K562 (cell line): Measurements from ENCODE around the gene CCNYL1. TPM values are rescaled to one million over a fixed set of nuclear protein-coding genes. Genes with fewer than 3 reads are reported as not detected.

Source experiments
- ATAC-seq: fragments of 200-7000 bp; cut with Tn5 transposase; 3 replicates; pipeline ENCODE4 v1.9.1; 2020; ENCODE audit warnings: moderate library complexity
- BruUV-seq: library from RNA; stranded (reverse); fragments of 400-500 nt; replicated peaks from 2 replicates; lab custom pipeline; 2021; lab: Mats Ljungman, UMichigan
- CTCF ChIA-PET: fragments of 300-600 bp; formaldehyde crosslinking; extraction: SDS; loops from one replicate; lab custom pipeline; 2021; ENCODE audit warnings: low intra/inter-chr PET ratio; lab: Yijun Ruan, JAX
- POLR2A ChIA-PET: fragments of 300-600, 350-650 bp; sonication (Branson Sonifier 250); formaldehyde crosslinking; extraction: SDS; loops from one replicate; lab custom pipeline; 2021; ENCODE audit warnings: antibody characterized with exemption, inconsistent platforms; lab: Yijun Ruan, JAX
- DNase-seq, 4 experiments: peaks; one replicate each; pipeline versions ENCODE4 v3.0.0 to v3.0.0-alpha.2; 2011 to 2018; ENCODE audit warnings: low spot score in 3 of 4, mixed read lengths in 3 of 4; ENCODE audit errors: extremely low read depth in 1 of 4
- FAIRE-seq: peaks from 2 replicates; lab custom pipeline; 2011; peaks lifted over from hg19 to GRCh38; lab: Jason Lieb, UNC
- H2AFZ ChIP-seq: 2 replicates; pipeline ENCODE4 v1.6.0; 2011; ENCODE audit warnings: low read depth, low read length, control low read depth, inconsistent platforms
- H3K27ac ChIP-seq: fragments of 200-600 bp; 3 replicates; pipeline ENCODE4 v1.8.0; 2011; ENCODE audit warnings: low read depth, mild to moderate bottlenecking, control low read depth, inconsistent platforms, low read length, moderate library complexity, mixed read lengths; ENCODE audit errors: extremely low read depth
- H3K27me3 ChIP-seq, 2 experiments: fragments of 300-600 bp in 1 of 2; 2 replicates in 1 of 2; 3 replicates in 1 of 2; pipeline versions ENCODE4 v1.6.0 to v1.8.0; 2011; ENCODE audit warnings: inconsistent platforms in 2 of 2, low read length in 2 of 2, mild to moderate bottlenecking in 1 of 2, mixed read lengths in 1 of 2, moderate library complexity in 1 of 2; ENCODE audit not compliant: control insufficient read depth in 2 of 2, insufficient read depth in 2 of 2
- H3K36me3 ChIP-seq: fragments of 300-600 bp; 3 replicates; pipeline ENCODE4 v1.8.0; 2011; ENCODE audit warnings: mild to moderate bottlenecking, low read length, inconsistent platforms; ENCODE audit not compliant: control insufficient read depth, insufficient read depth
- H3K4me1 ChIP-seq, 2 experiments: fragments of 200-600 bp in 1 of 2; replicated peaks in 1 of 2; 2 replicates in 1 of 2; 3 replicates in 1 of 2; pipeline versions ENCODE4 v1.5.1 to v1.8.0; 2011; ENCODE audit warnings: inconsistent platforms in 2 of 2, low read length in 2 of 2, mild to moderate bottlenecking in 1 of 2, mixed read lengths in 1 of 2, moderate library complexity in 1 of 2; ENCODE audit not compliant: control insufficient read depth in 2 of 2, insufficient read depth in 2 of 2
- H3K4me2 ChIP-seq: 2 replicates; pipeline ENCODE4 v1.6.1; 2011; ENCODE audit warnings: low read length, control low read depth, inconsistent platforms, mixed read lengths; ENCODE audit not compliant: insufficient read depth
- H3K4me3 ChIP-seq: fragments of 200-600 bp; sonication (generic), shearing (Covaris generic); 2 replicates; pipeline ENCODE4 v1.5.1; 2016; ENCODE audit warnings: control low read depth, inconsistent platforms
- H3K79me2 ChIP-seq: fragments of 200-600 bp; 3 replicates; pipeline ENCODE4 v1.8.0; 2011; ENCODE audit warnings: low read length, inconsistent platforms; ENCODE audit not compliant: control insufficient read depth, insufficient read depth
- H3K9ac ChIP-seq, 2 experiments: 2 replicates each; pipeline versions ENCODE4 v1.6.0 to v1.6.1; 2011; ENCODE audit warnings: low read depth in 2 of 2, low read length in 2 of 2, control low read depth in 1 of 2, inconsistent platforms in 1 of 2, mild to moderate bottlenecking in 1 of 2, mixed read lengths in 1 of 2; ENCODE audit not compliant: insufficient read depth in 1 of 2
- H3K9me1 ChIP-seq: one replicate; pipeline ENCODE4 v1.6.0; 2011; ENCODE audit warnings: inconsistent platforms, mild to moderate bottlenecking, low read length, moderate library complexity; ENCODE audit not compliant: control insufficient read depth, insufficient read depth
- H3K9me3 ChIP-seq: replicated peaks from 2 replicates; pipeline ENCODE4 v1.5.1; 2011; ENCODE audit warnings: low read depth, low read length, inconsistent platforms; ENCODE audit not compliant: control insufficient read depth, insufficient read depth
- H4K20me1 ChIP-seq: replicated peaks from 2 replicates; pipeline ENCODE4 v1.6.1; 2011; ENCODE audit warnings: low read length, inconsistent platforms, mixed read lengths; ENCODE audit not compliant: control insufficient read depth, insufficient read depth
- CBFA2T3 ChIP-seq: fragments of 450-650 bp; IDR thresholded peaks from 2 replicates; pipeline ENCODE4 v1.6.1; 2017
- DMBX1 ChIP-seq: fragments of 250-450 bp; sonication (Bioruptor Pico); IDR thresholded peaks from 2 replicates; pipeline ENCODE4 v1.8.0; 2022; ENCODE audit warnings: inconsistent platforms, mild to moderate bottlenecking, moderate library complexity, borderline replicate concordance
- FOXA1 ChIP-seq: fragments of 450-650 bp; IDR thresholded peaks from 2 replicates; pipeline ENCODE4 v1.6.1; 2016; ENCODE audit warnings: mild to moderate bottlenecking, borderline replicate concordance
- MXI1 ChIP-seq: IDR thresholded peaks from 2 replicates; pipeline ENCODE4 v1.6.1; 2011; ENCODE audit warnings: low read depth, mild to moderate bottlenecking, improper control_type of control experiment, low read length
- POLR2B ChIP-seq: fragments of 450-650 bp; IDR thresholded peaks from 2 replicates; pipeline ENCODE4 v1.6.1; 2018; ENCODE audit warnings: low read depth; ENCODE audit not compliant: partially characterized antibody
- POU5F1 ChIP-seq: fragments of 150-350 bp; IDR thresholded peaks from 2 replicates; pipeline ENCODE4 v1.6.1; 2014; ENCODE audit warnings: borderline replicate concordance, low read length, low read depth, mild to moderate bottlenecking; ENCODE audit not compliant: partially characterized antibody
- SAFB ChIP-seq: fragments of 200-400 bp; formaldehyde crosslinking; IDR thresholded peaks from 2 replicates; pipeline ENCODE4 v1.6.1; 2017; ENCODE audit warnings: low read depth, low read length, borderline replicate concordance
- SETDB1 ChIP-seq: IDR thresholded peaks from one replicate; pipeline ENCODE4 v1.6.1; 2012; ENCODE audit warnings: low read length, control low read depth, inconsistent platforms
- ZNF217 ChIP-seq: sonication (generic); formaldehyde crosslinking; IDR thresholded peaks from 2 replicates; pipeline ENCODE4 v1.8.0; 2022; ENCODE audit warnings: mild to moderate bottlenecking, missing genetic modification reagents
- ZNF239 ChIP-seq: fragments of 250-450 bp; sonication (Bioruptor Pico); IDR thresholded peaks from 2 replicates; pipeline ENCODE4 v1.4.0; 2020; ENCODE audit warnings: mild to moderate bottlenecking
- ZNF584 ChIP-seq: fragments of 200-800 bp; sonication (Bioruptor generic); IDR thresholded peaks from 2 replicates; pipeline ENCODE4 v1.6.1; 2016; ENCODE audit warnings: low read depth, mild to moderate bottlenecking, missing genetic modification characterization, missing compliant biosample characterization
- WGBS: fragments of 100-300 bp; shearing (Covaris generic); methylation state at CpG from one replicate; pipeline ENCODE4 v1.1.6; 2016; ENCODE audit warnings: low coverage, mixed read lengths; ENCODE audit not compliant: insufficient coverage; ENCODE audit errors: missing lambda C conversion rate; 5-methylcytosine and 5-hydroxymethylcytosine counted together
- in situ Hi-C: fragments of 300-500 bp; cut with MboI; formaldehyde crosslinking; loops from 4 replicates; pipeline ENCODE4 v1.15.0; 2018; ENCODE audit warnings: inconsistent platforms, mixed read lengths
- intact Hi-C: fragments of 100-400 bp; cut with micrococcal nuclease; formaldehyde crosslinking; loops from 2 replicates; pipeline ENCODE4 v1.14.2; 2022
- polyA plus RNA-seq, 8 experiments: library from polyadenylated mRNA; depleted of rRNA in 4 of 8; stranded (reverse) in 5 of 8; unstranded in 3 of 8; fragments of >200 nt; fragmentation: Nextera tagmentation in 2 of 8; fragmentation: Illumina TruSeq in 1 of 8; extraction: Ambion mirVana in 2 of 8; extraction: Trizol in 1 of 8; gene quantifications; 2 replicates each; pipeline versions ENCODE4 v1.2.1 to v1.2.3, GENCODE V29; 2011 to 2014; ENCODE audit warnings: inconsistent platforms in 1 of 8, missing spikeins in 1 of 8
- total RNA-seq, 7 experiments: library from RNA; depleted of rRNA in 6 of 7; stranded (reverse); fragments of >200 nt in 6 of 7; fragmentation: Illumina TruSeq in 2 of 7; extraction: Trizol in 2 of 7; gene quantifications; 2 replicates each; pipeline versions ENCODE4 v1.2.1 to v1.2.3, GENCODE V29; 2011 to 2021; ENCODE audit warnings: low replicate concordance in 1 of 7
- TF ChIP-seq, protein P1 (sequence below): fragments of 200-800 bp; sonication (Bioruptor generic); IDR thresholded peaks from 2 replicates; pipeline ENCODE4 v1.6.1; 2016; ENCODE audit warnings: missing genetic modification characterization, missing compliant biosample characterization
- TF ChIP-seq, protein P2 (sequence below): fragments of 450-650 bp; IDR thresholded peaks from 2 replicates; pipeline ENCODE4 v1.7.0; 2016; ENCODE audit warnings: borderline replicate concordance

CCNYL1 gene
- total and polyA plus RNA-seq, 9 of the 15 experiments (the other 6 are each of a cell fraction or from before 2014, with no cell fraction given), result 1.9 to 7.5 (median 4.7) TPM

DNA sequence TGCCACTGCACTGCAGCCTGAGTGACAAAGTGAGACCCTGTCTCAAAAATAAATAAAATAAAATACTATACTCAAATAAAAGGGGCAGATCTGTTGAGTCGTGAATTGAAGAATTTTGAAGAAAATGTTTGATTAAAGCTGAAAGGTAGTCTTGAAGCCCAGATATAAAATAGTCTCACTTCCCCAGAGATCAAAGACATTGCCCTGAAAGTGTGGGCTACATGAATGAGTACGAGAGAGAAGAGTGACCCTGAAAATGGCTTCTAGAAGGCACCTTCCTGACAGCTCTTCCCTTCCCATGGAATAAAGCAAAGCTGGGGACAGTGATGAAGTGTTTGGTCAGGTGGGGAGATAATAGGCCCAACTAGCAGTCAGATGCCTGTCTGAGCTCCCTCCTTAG is 72.1 kb downstream of the CCNYL1 start:
- Histone ChIP-seq H3K4me2 (no peak overlapping the region), H3K9ac (no peak overlapping the region; a peak in 1 of 4 replicates), H3K9me1 (no peaks in the 10 kb centered on the region), H3K4me1 (peaks cover 2 to 4% of the 10 kb centered on the region in 2 experiments; a peak in 2 of 5 replicates), H3K27me3 (no peaks in the 10 kb centered on the region), H3K36me3 (no peaks in the 10 kb centered on the region), H3K9me3 (no peaks in the 10 kb centered on the region), H3K27ac (no peak overlapping the region), H4K20me1 (no peaks in the 10 kb centered on the region), H3K4me3 (no peak overlapping the region), H3K79me2 (no peaks in the 10 kb centered on the region), H2AFZ (no peak overlapping the region)
- CTCF ChIA-PET, result no interaction called here
- FAIRE-seq (no peak), ATAC-seq (no peak), DNase-seq (no peak)
- no TSS peak for BruUV-seq
- in situ Hi-C loops, result no loop called here
- intact Hi-C loops, result no loop called here
- TF ChIP-seq CBFA2T3 (no peak), ZNF217 (no peak), DMBX1 (CRISPR knock-in tag) (no peak), SAFB (no peak), SETDB1 (no peak), ZNF239 (CRISPR knock-in tag) (no peak), FOXA1 (no peak), POU5F1 (no peak), POLR2B (no peak), MXI1 (no peak), ZNF584 (CRISPR knock-in tag) (no peak)
- TF ChIP-seq, protein P1, sequence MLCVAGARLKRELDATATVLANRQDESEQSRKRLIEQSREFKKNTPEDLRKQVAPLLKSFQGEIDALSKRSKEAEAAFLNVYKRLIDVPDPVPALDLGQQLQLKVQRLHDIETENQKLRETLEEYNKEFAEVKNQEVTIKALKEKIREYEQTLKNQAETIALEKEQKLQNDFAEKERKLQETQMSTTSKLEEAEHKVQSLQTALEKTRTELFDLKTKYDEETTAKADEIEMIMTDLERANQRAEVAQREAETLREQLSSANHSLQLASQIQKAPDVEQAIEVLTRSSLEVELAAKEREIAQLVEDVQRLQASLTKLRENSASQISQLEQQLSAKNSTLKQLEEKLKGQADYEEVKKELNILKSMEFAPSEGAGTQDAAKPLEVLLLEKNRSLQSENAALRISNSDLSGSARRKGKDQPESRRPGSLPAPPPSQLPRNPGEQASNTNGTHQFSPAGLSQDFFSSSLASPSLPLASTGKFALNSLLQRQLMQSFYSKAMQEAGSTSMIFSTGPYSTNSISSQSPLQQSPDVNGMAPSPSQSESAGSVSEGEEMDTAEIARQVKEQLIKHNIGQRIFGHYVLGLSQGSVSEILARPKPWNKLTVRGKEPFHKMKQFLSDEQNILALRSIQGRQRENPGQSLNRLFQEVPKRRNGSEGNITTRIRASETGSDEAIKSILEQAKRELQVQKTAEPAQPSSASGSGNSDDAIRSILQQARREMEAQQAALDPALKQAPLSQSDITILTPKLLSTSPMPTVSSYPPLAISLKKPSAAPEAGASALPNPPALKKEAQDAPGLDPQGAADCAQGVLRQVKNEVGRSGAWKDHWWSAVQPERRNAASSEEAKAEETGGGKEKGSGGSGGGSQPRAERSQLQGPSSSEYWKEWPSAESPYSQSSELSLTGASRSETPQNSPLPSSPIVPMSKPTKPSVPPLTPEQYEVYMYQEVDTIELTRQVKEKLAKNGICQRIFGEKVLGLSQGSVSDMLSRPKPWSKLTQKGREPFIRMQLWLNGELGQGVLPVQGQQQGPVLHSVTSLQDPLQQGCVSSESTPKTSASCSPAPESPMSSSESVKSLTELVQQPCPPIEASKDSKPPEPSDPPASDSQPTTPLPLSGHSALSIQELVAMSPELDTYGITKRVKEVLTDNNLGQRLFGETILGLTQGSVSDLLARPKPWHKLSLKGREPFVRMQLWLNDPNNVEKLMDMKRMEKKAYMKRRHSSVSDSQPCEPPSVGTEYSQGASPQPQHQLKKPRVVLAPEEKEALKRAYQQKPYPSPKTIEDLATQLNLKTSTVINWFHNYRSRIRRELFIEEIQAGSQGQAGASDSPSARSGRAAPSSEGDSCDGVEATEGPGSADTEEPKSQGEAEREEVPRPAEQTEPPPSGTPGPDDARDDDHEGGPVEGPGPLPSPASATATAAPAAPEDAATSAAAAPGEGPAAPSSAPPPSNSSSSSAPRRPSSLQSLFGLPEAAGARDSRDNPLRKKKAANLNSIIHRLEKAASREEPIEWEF (CRISPR knock-in tag), result no peak
- TF ChIP-seq, protein P2, sequence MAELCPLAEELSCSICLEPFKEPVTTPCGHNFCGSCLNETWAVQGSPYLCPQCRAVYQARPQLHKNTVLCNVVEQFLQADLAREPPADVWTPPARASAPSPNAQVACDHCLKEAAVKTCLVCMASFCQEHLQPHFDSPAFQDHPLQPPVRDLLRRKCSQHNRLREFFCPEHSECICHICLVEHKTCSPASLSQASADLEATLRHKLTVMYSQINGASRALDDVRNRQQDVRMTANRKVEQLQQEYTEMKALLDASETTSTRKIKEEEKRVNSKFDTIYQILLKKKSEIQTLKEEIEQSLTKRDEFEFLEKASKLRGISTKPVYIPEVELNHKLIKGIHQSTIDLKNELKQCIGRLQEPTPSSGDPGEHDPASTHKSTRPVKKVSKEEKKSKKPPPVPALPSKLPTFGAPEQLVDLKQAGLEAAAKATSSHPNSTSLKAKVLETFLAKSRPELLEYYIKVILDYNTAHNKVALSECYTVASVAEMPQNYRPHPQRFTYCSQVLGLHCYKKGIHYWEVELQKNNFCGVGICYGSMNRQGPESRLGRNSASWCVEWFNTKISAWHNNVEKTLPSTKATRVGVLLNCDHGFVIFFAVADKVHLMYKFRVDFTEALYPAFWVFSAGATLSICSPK, result no peak
- 42% methylated on average over 1 of the region's 2 CpGs for WGBS
- POLR2A ChIA-PET, result interaction anchor here (0.6 to 0.7 kb wide), 2 partner anchors 14 to 17 kb away, joined by 3 to 4 read pairs; partner anchors contain the start of gene FZD5
